Measurements from ENCODE around the gene IL2RG. TPM values are rescaled to one million over a fixed set of nuclear protein-coding genes. Genes with fewer than 3 reads are reported as not detected.

Gene IL2RG
- total RNA-seq, 1 experiment from 2014 or later: 1.5 TPM

DNA sequence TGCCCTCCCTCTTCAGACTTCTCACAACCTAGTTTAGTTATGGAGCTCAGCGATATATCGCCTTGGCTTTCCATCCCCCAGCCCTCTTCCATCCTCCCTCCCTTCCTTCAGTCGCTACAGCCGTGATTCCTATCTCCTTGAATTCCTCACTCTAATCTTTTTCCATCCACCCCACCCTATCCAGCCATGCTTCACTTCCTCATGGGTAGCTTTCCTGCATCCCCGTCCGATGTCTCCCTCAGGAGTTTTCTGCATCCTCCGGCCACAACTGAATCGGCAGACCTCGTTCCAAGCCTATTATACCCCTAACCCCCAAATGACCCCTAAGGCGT, 43.7 kb downstream of the IL2RG start:
- peaks cover 12% of the 10 kb centered on the region for H3K4me1 Mint-ChIP-seq (ENCODE audit: insufficient read depth, unreplicated experiment)
- TF ChIP-seq, protein P1, sequence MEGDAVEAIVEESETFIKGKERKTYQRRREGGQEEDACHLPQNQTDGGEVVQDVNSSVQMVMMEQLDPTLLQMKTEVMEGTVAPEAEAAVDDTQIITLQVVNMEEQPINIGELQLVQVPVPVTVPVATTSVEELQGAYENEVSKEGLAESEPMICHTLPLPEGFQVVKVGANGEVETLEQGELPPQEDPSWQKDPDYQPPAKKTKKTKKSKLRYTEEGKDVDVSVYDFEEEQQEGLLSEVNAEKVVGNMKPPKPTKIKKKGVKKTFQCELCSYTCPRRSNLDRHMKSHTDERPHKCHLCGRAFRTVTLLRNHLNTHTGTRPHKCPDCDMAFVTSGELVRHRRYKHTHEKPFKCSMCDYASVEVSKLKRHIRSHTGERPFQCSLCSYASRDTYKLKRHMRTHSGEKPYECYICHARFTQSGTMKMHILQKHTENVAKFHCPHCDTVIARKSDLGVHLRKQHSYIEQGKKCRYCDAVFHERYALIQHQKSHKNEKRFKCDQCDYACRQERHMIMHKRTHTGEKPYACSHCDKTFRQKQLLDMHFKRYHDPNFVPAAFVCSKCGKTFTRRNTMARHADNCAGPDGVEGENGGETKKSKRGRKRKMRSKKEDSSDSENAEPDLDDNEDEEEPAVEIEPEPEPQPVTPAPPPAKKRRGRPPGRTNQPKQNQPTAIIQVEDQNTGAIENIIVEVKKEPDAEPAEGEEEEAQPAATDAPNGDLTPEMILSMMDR (IDR thresholded peaks at IDR 0.05; ENCODE audit: unreplicated experiment): no peak
- H3K4me3 Mint-ChIP-seq (ENCODE audit: unreplicated experiment): peak overlapping the region; percentile 99
- BruUV-seq (replicated peaks): no TSS peak
- H3K27ac Mint-ChIP-seq (ENCODE audit: low read depth, unreplicated experiment): peak overlapping the region; percentile 93
- ChIA-PET CTCF (interaction anchor here (0.6 to 1.0 kb wide), 3 partner anchors 35 to 111 kb away, joined by 3 to 4 read pairs (median 3); no protein-coding TSS in a partner anchor), POLR2A (interaction anchor here (0.6 to 1.6 kb wide), 10 partner anchors 9 to 1114 kb away, joined by 3 to 13 read pairs (median 3); partner anchors contain the start of genes MED12 and NONO)
- intact Hi-C loops (cut with micrococcal nuclease): loop anchor here (1.0 kb wide), 1 partner anchor 62 kb away; no protein-coding TSS in a partner anchor
- H3K36me3 Mint-ChIP-seq (ENCODE audit: insufficient read depth, unreplicated experiment): peaks cover 3% of the 10 kb centered on the region
- peaks cover 32% of the 10 kb centered on the region for H3K27me3 Mint-ChIP-seq (ENCODE audit: insufficient read depth, unreplicated experiment)
- no peak for DNase-seq (ENCODE audit: unreplicated experiment)
- no peaks in the 10 kb centered on the region for H3K9me3 Mint-ChIP-seq (ENCODE audit: unreplicated experiment)

DNA sequence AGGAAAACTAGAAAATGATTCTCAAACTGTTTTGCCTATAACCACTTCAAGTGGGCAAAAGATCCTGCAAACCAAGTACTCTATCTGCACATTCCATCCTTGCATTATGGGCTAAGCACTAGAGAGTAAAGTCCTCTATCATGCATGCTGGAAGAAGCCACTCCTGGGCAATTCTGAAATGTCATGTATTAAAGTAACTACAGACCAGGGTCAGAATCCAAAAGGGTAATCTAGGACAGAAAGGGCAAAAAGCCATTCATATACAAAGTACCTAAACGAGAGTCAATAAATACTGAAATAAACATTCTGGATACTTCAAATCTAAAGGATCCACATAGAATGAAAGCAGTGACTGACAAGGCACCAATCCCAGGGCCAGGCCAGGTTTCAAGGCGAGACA, 44.3 kb downstream of the IL2RG start:
- BruUV-seq (replicated peaks): no TSS peak
- Mint-ChIP-seq H3K36me3 (ENCODE audit: insufficient read depth, unreplicated experiment) (peaks cover 7% of the 10 kb centered on the region), H3K9me3 (ENCODE audit: unreplicated experiment) (no peaks in the 10 kb centered on the region), H3K4me1 (ENCODE audit: insufficient read depth, unreplicated experiment) (peaks cover 6% of the 10 kb centered on the region), H3K4me3 (ENCODE audit: unreplicated experiment) (peak overlapping the region; percentile 99), H3K27me3 (ENCODE audit: insufficient read depth, unreplicated experiment) (peaks cover 32% of the 10 kb centered on the region), H3K27ac (ENCODE audit: low read depth, unreplicated experiment) (peak overlapping the region; percentile 93)
- intact Hi-C loops (cut with micrococcal nuclease): loop anchor here (1.0 kb wide), 1 partner anchor 62 kb away; no protein-coding TSS in a partner anchor
- ChIA-PET CTCF (interaction anchor here (1.0 kb wide), 1 partner anchor 61 kb away, joined by 3 read pairs; no protein-coding TSS in a partner anchor), POLR2A (interaction anchor here (0.6 to 1.6 kb wide), 7 partner anchors 8 to 217 kb away, joined by 3 to 13 read pairs (median 3); partner anchors contain the start of genes MED12 and NONO)
- no peak for DNase-seq (ENCODE audit: unreplicated experiment)
- TF ChIP-seq, protein P1 (IDR thresholded peaks at IDR 0.05; ENCODE audit: unreplicated experiment): no peak

DNA sequence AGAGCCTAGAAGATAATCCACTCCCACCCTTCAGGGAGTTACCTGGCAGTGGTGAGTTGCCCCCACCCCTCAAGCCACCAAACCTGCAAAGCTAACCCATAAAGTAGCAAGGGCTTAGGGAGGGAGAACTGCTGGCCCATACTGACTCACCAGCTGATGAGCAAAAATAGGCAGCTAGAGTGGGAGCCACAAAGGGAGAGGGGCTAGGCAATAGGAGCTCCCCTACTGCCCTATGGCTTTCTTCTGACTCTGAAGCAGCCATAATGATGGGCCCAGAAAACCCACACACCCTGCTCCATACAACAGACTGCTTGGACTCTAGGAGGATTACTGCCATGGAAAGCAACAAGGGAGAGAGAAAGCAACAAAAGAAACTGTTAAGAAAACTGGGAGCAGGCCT, 51.2 kb downstream of the IL2RG start:
- no TSS peak for BruUV-seq (replicated peaks)
- ChIA-PET POLR2A (interaction anchor here (0.9 kb wide), 1 partner anchor 75 kb away, joined by 3 read pairs; no protein-coding TSS in a partner anchor), CTCF (no interaction called here)
- Mint-ChIP-seq H3K27me3 (ENCODE audit: insufficient read depth, unreplicated experiment) (peaks cover 44% of the 10 kb centered on the region), H3K27ac (ENCODE audit: low read depth, unreplicated experiment) (no peak overlapping the region), H3K4me3 (ENCODE audit: unreplicated experiment) (no peak overlapping the region), H3K36me3 (ENCODE audit: insufficient read depth, unreplicated experiment) (peaks cover 30% of the 10 kb centered on the region), H3K4me1 (ENCODE audit: insufficient read depth, unreplicated experiment) (no peaks in the 10 kb centered on the region), H3K9me3 (ENCODE audit: unreplicated experiment) (no peaks in the 10 kb centered on the region)
- TF ChIP-seq, protein P1 (IDR thresholded peaks at IDR 0.05; ENCODE audit: unreplicated experiment): no peak
- intact Hi-C loops (cut with micrococcal nuclease): no loop called here
- DNase-seq (ENCODE audit: unreplicated experiment): no peak

DNA sequence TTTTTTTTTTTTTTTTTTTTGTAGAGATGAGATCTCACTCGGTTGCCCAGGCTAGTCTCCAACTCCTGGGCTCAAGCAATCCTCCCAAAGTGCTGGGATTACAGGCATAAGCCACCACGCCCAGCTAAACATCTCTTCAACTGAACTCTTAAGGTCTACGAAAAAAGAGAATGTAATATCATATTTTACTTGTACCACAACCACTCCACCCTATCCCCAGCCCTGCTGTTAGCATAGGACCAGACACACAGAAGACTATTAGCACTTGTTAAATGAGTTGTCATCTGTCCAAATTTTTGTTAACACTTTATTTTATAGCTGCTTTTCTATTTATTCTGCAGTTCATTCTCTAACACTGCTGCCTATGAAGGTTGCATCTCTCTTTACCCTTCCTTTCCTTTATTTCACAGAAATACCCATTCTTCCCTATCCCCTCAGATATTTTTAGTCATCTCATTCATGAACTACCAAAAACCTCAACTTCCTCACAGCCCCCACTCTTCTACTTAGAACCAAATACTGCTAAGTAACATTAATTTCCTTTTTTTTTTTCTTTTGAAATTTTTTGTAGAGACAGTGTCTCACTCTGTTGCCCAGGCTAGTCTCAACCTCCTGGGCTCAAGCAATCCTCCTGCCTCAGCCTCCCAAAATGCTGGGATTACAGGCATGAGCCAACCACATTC, 53.4 kb downstream of the IL2RG start:
- no peaks in the 10 kb centered on the region for H3K9me3 Mint-ChIP-seq (ENCODE audit: unreplicated experiment)
- CTCF ChIA-PET: interaction anchor here (0.7 kb wide), 1 partner anchor 1780 kb away, joined by 5 read pairs; no protein-coding TSS in a partner anchor
- BruUV-seq (replicated peaks): no TSS peak

More for the DNA sequence above, 53.4 kb downstream of the IL2RG start:
- Mint-ChIP-seq H3K27me3 (ENCODE audit: insufficient read depth, unreplicated experiment) (peaks cover 44% of the 10 kb centered on the region), H3K36me3 (ENCODE audit: insufficient read depth, unreplicated experiment) (peaks cover 37% of the 10 kb centered on the region), H3K27ac (ENCODE audit: low read depth, unreplicated experiment) (no peak overlapping the region), H3K4me1 (ENCODE audit: insufficient read depth, unreplicated experiment) (no peaks in the 10 kb centered on the region), H3K4me3 (ENCODE audit: unreplicated experiment) (no peak overlapping the region)
- no peak for DNase-seq (ENCODE audit: unreplicated experiment)
- intact Hi-C loops (cut with micrococcal nuclease): no loop called here
- TF ChIP-seq, protein P1 (IDR thresholded peaks at IDR 0.05; ENCODE audit: unreplicated experiment): no peak
- POLR2A ChIA-PET: no interaction called here

Other genes with a start within 250 kb of the IL2RG start
- gene TEX11, start 202.9 kb downstream of the IL2RG start, total RNA-seq (2022): not detected in 2 replicates
- gene SLC7A3, start 180.5 kb downstream of the IL2RG start, total RNA-seq (2022): not detected in 2 replicates
- gene SNX12, start 43.2 kb downstream of the IL2RG start, total RNA-seq (2022): 67.0 and 81.3 TPM in 2 replicates
- 6.4 and 7.7 TPM in 2 replicates for gene FOXO4, start 15.7 kb downstream of the IL2RG start, total RNA-seq (2022)
- not detected in 2 replicates for gene CXorf65, start 4.8 kb downstream of the IL2RG start, total RNA-seq (2022)
- gene MED12, start 7.0 kb upstream of the IL2RG start, total RNA-seq (2022): 36.6 and 39.4 TPM in 2 replicates
- gene NLGN3, start 33.3 kb upstream of the IL2RG start, total RNA-seq (2022): 0.42 and 0.44 TPM in 2 replicates
- not detected in 2 replicates for gene GJB1, start 111.6 kb upstream of the IL2RG start, total RNA-seq (2022)
- 7.9 and 8.4 TPM in 2 replicates for gene ZMYM3, start 142.6 kb upstream of the IL2RG start, total RNA-seq (2022)
- 255 and 292 TPM in 2 replicates for gene NONO, start 172.1 kb upstream of the IL2RG start, total RNA-seq (2022)
- gene ITGB1BP2, start 190.2 kb upstream of the IL2RG start, total RNA-seq (2022): 1.4 and 2.6 TPM in 2 replicates